HG03460 (cell line): Measurements from ENCODE around the gene CASKIN1.

ENCODE experiments used
- ATAC-seq: cut with Tn5 transposase; IDR thresholded peaks from one replicate; pipeline ENCODE4 v1.9.1; 2021; ENCODE audit not compliant: unreplicated experiment

CASKIN1 gene

DNA sequence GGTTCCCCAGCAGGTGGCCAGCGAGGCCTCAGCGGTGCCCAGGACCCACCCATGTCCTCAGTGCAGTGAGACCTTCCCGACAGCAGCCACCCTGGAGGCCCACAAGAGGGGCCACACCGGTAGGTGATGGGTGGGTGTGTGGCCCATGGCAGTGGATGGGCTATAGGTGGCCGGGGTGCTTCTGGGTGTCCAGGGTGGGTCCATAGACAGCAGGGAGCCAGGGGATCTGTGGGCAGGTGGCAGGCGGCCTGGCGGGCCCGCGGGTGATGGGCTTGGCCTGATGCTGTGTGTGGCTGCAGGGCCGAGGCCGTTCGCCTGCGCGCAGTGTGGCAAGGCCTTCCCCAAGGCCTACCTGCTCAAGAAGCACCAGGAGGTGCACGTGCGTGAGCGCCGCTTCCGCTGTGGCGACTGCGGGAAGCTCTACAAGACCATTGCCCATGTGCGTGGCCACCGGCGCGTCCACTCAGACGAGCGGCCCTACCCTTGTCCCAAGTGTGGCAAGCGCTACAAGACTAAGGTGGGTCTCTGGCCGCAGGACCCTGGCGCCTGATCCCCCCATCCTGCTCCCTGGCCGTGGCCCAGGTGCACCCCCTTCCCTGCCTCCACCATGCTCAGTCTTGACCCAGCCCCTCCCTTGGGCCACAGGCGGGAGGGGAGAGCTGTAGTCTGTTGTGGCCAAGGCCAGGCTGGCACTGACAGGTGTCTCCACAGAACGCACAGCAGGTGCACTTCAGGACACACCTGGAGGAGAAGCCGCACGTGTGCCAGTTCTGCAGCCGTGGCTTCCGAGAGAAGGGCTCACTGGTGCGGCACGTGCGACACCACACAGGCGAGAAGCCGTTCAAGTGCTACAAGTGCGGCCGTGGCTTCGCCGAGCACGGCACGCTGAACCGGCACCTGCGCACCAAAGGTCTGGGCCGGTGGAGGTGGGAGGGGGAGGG is 37.7 kb upstream of the CASKIN1 start:
- ATAC-seq, result no peak

GRCh38 chr16:2233046-2233775 is 36.8 kb upstream of the CASKIN1 start:
- no peak for ATAC-seq

GRCh38 chr16:2232094-2232990 is 35.9 kb upstream of the CASKIN1 start:
- ATAC-seq, result no peak

DNA sequence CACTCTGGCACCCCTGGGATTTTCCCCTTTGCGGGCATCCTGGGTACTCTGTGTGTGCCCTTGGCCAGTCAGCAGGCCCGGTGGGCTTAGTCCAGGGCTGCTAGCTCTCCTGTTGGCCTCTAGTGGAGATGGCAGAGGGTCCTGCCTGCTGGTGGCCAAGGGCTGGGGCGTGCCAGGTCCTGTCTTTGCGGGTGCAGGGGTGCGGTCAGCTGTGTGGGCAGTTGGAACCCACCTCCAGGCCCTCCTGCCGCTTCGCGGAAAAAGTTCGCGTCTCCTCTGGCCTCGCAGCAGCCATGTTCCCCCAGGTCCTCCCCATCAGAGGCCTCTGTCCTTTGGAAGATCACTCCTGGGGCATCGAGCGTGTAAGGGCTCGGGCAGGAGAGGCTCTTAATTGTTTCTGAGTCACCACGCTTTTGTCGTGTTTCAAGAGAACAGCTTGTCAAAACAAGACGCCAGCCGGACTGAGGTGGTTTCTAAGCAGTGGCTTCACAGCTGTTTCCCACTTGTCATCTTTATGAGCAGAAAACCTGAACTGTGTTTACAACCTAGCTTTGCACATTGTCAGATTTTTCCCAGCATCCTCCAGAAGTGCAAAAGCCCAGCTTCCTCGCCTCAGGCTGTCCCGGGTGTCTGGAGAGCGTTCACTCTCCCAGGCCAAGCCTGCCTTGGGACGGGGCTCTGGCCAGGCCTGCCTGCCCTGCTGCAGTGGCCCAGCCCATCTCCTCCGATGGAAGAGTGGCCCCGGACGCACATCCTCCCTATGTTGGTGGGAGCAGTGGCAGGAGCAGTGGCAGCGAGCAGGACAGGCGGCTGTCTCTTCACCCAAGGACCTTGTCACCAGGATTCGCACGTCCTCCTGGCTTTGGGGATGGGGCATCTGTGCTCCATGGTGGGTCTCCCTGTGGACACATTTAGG is 34.9 kb upstream of the CASKIN1 start:
- no peak for ATAC-seq

GRCh38 chr16:2230376-2230775 is 34.0 kb upstream of the CASKIN1 start:
- no peak for ATAC-seq

DNA sequence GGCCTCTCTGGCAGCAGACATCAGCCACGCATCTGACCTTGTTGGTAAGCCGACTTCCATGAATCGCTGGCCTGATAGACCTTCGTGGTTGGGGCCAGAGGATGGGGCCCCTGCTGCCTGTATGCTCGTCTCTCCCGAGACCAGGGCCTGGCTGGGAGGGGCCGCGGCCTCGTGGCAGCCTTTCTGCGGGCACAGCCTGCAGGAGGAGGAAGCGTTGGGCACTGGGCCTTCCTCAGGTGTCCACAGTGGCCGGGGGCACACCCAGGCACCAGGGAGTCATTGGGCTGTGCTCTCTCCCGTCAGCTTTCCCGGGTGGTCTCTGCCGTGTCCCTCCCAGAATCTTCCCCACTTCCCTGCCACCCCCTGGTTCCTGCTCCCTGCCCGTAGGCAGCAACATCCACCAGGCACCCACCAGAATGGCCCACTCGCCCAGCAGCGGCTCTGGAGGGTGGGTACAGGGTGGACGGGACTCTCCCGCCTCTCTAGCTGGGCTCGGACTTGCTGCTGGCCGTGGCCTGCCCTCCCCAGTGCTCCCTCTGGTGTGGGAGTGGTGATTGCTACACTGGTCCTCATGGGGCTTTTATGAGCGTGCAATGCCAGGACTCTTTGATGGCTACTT is 33.3 kb upstream of the CASKIN1 start:
- ATAC-seq, result no peak

GRCh38 chr16:2229091-2229490 is 32.7 kb upstream of the CASKIN1 start:
- no peak for ATAC-seq

GRCh38 chr16:2228161-2228824 is 31.9 kb upstream of the CASKIN1 start:
- ATAC-seq, result no peak

DNA sequence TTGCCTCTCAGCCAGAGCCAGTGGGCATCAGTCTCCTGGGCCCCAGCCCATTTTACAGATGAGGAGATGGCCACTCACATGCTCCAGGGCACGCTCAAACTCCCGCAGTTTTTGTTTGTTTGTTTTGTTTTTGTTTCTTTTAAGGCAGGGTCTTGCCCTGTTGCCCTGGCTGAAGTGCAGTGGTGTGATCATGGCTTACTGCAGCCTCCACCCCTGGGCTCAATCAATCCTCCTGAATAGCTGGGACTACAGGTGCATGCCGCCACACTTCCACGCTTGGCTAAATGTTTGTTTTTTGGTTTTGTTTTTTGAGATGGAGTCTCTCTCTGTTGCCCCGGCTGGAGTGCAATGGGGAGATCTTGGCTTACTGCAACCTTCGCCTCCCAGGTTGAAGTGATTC is 30.5 kb upstream of the CASKIN1 start:
- ATAC-seq, result no peak

DNA sequence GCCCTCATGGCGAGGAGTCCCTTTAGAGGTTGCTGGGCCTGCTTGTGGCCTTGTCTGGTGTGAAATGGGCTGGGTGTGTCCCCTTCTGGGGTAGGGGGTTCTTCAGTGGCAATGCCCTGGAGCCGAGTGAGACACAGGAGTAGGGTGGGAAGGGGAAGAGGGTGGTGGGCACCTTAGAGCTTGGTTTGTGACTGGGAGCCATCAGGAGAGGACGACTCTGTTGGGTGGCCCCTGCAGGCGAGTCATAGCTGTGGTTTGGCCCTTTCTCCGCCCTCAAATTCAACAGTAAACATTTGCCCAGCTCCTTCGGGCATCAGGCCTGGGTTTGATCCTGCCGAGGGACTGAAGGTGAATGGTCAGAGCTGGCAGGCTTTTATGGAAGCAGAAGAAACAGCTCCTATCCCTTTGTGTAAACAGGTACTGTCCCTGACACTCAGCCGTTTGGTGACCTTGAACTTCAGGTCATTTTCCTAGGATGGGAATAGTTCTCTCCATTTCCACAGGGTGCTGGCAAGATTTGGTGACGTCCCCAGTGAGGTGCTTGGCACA is 29.9 kb upstream of the CASKIN1 start:
- no peak for ATAC-seq

- peak; percentile 11 for ATAC-seq
These were observed 27.6 kb upstream of the CASKIN1 start for GRCh38 chr16:2223942-2224486.

- peak; percentile 95 for ATAC-seq
These were observed 27.0 kb upstream of the CASKIN1 start, which contains the start of gene E4F1 for GRCh38 chr16:2223221-2223941. Gene E4F1, plus strand, starts transcription at chr16:2223591. Its CDS starts 23 bp downstream, at chr16:2223614.

- ATAC-seq, result no peak
These were observed 19.9 kb upstream of the CASKIN1 start for GRCh38 chr16:2216330-2216729.

- ATAC-seq, result peak; percentile 87
These were observed 18.2 kb upstream of the CASKIN1 start, which contains the start of gene PGP for GRCh38 chr16:2214719-2214968. Gene PGP, minus strand, starts transcription at chr16:2214840. Its CDS starts 63 bp downstream, at chr16:2214777.

DNA sequence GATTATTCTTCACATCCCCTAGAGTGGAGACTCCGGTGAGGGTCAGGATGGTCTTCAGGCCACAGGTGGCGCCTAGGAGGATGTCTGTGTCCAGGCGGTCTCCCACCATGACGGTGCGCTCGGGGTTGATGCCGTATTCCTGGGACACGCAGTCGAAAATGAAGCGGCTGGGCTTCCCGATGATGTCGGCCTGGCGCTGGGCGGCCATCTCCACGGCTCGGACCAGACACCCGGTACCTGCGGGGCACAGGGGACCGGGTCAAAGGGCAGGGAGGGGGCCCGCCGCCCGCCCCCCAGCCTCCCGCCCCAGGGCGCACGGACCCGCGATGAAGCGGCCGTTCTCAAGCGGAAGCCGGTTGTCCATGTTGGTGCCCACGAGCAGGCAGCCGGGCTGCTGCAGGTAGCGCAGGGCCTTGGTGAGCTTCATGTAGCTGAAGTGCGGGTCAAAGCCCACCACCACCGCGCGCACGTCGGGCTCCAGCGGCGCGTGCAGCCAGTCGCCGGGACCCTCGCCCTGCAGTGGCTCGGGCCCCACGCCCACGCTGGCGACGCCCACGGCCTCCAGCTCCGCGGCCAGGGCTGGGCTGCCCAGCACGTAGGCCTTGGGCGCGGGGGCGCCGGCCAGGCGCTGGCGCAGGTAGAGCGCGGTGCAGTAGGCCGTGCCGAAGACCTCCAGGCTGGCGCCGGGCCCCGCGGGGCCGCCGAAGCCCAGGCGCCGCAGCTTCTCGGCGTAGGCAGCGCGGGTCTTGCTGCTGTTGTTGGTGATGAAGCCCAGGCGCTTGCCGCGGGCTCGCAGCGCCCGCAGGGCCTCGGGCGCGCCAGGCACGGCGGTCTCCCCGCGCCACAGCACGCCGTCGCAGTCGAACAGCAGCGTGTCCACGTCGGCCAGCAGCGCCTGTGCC is 17.7 kb upstream of the CASKIN1 start:
- ATAC-seq, result no peak

- ATAC-seq, result no peak
These were observed 16.2 kb upstream of the CASKIN1 start for GRCh38 chr16:2212362-2213324.
